NCI-H1930 (cell line): ENCODE measurements around the gene DLG2.
"Not testable (repeated sequence)": the region's sequence is repeated elsewhere in the genome, so short reads cannot be mapped to it uniquely, and the experiment has no call there.

ENCODE experiments used
- DNase-seq, 2 experiments: peaks; one replicate each; lab custom pipeline; 2025; lab: John Stamatoyannopoulos, UW

Gene DLG2

DNA sequence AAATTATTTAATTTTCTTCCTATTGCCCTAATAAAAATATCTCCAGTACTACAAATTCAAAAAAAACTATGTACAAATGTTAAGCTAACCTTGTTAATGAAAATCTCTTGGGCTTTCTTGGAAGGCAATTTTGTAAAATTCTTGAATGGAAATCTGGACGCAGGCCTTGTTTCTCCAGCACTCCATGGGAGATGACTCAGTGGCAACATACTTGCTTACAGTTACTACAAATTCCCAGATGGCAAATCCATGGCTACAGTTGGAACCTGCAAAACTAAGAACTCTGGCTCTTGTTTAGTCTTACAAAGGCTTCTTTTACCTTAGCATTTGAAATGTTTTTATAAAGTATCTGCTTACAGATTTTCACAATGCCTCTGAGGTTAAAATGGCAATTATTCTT is 725.2 kb downstream of the DLG2 start:
- no peak for DNase-seq

DNA sequence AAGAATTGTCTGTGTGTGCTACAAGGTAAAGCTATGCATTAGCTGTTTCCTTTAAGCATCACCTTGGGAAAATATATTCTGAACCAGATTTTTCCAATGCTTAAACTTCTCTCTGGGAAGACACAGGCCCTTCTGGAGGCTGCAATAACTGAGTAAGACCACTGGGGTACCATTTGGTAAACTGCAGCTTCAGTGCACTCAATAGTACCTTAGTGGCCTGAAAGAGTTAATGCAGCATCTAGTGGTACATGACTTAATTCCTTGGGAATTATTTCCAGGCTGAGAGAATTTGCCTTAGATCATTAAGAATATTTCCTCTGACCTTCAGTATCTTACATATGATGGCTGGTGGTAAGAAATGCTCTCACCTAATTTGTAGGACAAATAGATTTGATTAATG is 727.4 kb downstream of the DLG2 start:
- no peak for DNase-seq

DNA sequence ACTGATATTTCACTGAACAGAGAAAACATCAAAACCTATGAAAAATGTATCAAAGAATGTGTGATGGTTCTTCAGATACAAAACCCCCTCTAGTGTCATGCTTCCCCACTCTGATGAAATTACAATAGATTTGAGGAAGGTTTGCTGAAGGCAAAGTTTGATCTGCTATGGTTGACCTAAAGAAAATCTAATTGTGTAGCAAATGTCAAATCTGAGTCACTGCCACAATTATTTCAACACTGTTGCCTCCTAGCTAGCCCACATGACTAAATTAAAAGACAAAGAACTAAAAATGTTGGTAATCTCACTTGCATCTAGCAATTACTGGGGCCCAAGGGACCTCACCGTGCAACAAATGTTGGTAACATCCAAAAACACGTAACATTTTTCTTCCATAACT is 728.0 kb downstream of the DLG2 start:
- no peak for DNase-seq

DNA sequence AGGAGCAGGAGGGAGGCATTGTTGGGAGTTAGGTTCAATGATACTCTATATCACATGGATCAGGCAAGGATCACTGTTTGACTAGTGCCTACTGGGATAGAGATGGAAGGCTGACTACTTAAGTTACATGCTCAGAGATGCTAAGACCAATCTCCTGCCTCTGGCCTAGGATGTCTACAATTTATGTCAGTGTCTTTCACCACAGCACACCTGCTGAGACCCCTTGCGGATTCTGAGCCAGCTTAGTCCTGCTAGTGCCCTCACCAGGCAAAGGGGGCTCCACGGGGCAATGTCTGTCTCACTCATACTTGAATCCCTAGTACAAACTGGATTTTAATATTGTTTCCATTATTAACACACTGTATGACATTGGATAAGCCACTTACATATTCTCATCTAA is 732.5 kb downstream of the DLG2 start:
- DNase-seq, result no peak

DNA sequence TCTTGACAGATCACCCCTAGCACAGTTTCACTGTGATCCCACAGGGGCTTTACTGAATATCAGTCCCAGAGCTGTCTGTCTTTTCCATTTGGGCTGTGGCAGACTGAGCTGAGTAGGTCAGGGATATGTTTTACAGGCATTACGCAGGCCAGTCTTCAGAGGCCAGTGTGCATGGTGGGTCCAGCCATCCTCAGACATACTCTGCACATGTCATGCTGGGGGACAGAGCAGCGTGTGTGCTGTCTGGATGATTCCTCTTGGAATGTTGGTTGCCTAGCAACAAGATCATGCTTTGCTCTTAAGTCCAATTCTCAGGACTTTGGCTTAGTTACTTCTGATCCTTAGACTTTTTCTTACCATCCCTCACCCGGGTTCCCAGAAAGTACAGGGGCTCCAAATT is 736.5 kb downstream of the DLG2 start:
- DNase-seq, result no peak

DNA sequence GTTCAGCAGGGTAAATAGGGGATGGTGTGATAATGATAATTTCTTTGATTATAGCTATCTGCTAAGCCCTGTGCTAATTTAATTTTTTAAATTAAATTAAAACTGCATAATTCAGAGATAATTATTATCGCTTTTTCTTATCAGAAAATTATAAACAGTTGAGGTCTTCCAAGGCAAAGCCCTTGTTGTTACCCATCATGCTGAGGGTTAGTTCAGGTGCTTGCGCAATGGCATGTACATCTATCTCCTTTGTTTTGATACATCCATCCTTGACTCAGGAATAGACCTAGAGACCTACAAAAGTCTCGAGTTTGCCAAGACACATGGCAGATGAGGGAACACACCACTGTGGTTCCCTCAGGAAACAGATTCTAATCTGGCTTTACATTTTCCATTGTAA is 737.6 kb downstream of the DLG2 start:
- no peak for DNase-seq

DNA sequence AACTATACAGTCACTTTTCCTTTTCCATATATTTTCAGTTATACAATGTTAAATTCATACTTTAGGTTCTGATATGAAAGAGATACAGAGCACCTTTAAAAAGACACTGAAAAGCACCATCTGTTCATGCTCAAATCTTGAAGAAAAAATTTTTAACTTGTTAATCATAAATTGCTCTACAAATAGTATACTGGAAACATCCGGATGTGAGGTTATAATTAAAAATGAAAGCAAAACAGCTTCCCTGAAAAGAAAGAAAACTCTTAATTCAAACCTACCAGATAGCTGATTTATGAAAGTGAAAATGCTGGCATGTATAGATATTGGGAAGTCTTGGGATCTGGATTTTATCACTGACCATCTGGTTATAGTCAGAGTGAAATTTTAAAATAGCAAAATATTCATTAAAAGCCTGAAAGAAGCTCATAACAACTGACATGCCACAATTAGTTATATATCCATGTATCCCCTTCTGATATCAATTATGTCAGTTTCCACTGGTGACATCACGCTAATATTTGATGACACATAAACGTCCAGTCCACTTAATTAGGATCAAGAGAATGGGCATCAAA is 740.0 kb downstream of the DLG2 start:
- DNase-seq, result no peak

DNA sequence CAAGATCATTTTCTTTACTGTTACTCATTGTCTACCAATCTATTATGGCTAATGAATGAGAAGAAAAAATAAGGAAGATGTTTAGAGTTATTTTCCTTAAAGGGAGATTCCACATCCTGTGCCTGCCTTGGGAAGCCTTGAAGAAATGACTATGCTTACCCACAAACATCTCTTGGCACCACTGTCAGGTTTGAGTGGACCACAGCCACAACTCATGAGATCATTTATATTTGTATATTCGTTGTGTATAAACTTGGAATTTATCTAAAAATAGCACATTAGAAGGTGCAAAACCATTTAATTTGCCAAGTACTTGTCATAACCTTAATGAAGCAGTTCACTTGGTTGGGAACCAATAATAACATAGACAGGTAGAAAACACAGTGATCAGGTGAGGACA is 740.8 kb downstream of the DLG2 start:
- no peak for DNase-seq

DNA sequence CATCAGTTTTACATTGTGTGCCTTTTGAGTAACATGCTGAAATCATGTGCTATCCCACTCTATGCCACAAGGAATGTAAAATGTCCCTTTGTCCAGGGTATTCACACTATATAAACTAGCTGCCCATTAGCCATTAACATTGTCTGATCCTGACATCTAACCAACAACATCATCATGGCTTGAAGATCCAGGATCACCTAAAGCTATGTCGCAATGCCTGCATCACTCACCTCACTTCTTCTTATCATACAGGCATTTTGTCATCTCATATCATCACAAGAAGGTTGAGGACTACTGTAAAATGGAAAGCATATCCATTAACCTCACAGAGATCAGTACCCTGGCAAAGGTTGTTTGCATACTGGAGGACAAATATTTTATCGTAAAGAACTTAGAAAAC is 742.3 kb downstream of the DLG2 start:
- DNase-seq, result no peak

DNA sequence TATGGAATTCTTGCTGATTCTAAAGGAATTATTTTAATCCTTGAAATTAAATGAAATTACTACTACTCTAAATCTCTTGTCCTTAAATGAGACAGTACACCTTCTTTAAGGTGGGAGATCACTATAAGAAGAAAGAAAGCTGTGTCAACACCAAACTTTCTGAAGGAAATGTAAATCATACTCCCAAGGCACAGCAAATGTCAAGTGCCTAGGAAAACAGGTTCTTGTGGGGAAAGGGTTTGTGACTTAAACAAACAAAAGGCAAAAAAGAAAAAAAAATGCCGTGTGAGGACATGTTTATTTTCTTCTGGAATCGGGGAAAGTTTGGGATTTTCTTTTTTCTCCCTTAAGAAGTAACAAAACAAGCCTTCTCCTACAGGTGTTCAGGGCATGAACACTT is 745.1 kb downstream of the DLG2 start:
- DNase-seq, result no peak

DNA sequence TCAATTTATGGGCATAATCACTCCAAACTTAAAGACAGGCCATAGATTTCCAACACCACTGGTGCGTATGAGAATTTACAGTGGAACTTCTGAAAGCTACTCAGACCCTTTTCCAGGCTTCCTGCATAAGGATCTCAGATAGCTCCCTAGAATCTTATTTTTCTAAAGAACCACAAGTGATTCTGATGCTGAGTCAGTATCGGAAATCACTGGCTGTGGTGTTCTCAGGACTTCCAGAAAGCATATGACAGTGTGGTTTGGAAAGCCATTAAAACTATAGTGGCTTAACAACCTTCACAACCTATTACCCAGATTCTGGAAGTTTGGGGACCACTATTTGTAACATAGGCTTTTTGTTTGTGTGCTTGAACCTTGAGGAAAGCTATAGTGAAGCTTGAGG is 756.0 kb downstream of the DLG2 start:
- DNase-seq, result no peak

DNA sequence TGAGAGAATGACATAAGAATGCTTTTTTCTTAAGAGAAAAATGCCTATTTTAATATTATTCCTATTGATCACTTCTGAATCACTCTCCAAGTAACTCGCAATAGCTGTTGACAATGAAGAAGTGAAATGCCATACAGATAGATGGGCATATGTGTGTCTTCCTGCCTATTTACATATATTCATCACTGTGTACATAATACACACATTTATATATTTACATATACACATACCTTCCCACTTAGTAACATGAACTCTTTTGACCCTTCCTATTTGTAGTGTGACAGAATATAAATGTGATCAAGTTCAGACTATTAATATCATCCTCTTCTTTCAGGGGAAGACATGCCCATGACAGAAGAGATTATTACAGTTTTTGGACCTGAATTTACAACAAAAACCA is 756.7 kb downstream of the DLG2 start:
- no peak for DNase-seq

DNA sequence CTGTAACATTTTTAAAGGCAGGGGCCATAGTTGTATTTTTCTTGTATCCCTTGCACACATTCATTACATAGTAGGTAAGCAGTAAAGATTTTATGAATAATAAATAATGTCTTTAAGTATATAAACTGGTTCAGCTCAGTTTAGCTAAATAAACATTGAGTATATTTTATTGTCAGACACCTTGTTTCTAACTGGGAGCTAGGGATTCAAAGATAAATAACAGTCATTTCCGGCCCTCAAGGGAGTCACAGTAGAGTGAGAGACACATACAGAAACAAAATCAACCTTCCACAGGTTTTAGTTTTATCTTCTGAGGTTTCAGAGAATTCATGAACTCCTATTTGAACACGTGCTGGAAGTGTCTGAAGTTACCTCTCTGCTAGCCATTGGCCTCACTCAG is 760.2 kb downstream of the DLG2 start:
- no peak for DNase-seq

DNA sequence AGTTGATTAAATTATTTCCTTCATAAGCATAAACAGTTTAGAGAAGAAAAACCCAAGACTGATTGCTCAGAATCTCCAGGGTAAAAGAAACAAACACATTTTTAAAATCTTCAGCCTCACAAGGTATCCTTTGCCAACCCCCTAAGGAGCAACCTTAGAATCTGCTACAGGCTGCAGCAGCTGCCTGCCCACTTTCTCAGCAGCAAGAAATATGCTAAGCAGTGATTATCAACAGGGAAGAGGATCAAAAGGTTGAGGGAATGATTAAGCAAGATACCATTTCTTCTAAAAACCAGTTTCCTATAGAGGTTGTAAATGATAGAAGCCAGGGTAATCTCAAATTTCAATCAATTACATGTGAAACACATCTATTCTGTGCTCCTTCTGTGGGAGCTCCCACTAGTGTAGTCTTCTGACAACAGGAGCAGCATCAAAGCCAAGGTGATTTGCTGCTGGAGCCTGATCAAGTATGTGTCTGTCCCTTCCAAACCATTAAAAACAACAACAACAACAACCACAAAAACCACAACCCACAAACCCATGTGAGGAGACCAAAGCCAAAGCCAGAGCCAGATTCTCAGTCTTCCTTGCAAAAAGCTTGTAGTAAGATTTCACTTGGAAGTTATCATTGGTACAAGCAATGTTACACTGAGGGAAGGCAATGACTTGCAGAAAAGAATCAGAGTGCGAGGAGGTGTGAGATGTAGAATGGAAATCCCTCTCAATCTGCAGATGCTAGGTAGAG is 761.2 kb downstream of the DLG2 start:
- DNase-seq, result no peak

DNA sequence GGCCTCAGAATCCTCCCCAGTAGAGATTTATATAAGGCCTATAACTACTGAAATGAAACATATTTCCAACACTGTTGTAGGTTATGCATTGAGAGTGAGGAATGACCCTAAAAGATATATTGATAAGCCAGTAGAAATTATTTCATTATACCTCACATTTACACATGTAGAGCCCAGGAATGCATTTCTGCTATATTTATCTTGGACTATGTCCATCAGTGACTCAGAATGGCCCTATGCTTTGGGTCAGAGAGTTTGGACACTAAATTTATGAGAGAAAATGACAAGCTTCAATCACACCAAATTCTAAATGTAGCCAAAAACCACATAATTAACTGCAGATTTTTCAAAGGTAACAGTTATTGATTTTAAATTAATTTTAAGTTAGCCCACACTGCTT is 761.9 kb downstream of the DLG2 start:
- no peak for DNase-seq

DNA sequence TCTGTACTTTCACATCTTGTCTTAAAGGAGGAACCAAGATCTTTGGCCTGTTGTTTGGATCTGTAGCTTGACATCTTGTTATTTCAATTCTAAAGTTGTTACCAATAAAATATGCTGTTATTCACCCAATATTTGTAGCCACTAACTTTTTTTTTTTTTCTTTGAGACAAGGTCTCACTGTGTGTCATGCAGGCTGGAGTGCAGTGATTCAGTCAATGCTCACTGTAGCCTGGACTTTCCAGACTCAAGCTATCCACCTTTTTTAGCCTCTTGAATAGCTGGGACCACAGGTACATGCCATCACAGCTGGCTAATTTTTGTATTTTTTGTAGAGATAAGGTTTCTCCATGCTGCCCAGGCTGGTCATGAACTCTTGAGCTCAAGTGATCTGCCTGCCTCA is 769.4 kb downstream of the DLG2 start:
- no peak for DNase-seq

DNA sequence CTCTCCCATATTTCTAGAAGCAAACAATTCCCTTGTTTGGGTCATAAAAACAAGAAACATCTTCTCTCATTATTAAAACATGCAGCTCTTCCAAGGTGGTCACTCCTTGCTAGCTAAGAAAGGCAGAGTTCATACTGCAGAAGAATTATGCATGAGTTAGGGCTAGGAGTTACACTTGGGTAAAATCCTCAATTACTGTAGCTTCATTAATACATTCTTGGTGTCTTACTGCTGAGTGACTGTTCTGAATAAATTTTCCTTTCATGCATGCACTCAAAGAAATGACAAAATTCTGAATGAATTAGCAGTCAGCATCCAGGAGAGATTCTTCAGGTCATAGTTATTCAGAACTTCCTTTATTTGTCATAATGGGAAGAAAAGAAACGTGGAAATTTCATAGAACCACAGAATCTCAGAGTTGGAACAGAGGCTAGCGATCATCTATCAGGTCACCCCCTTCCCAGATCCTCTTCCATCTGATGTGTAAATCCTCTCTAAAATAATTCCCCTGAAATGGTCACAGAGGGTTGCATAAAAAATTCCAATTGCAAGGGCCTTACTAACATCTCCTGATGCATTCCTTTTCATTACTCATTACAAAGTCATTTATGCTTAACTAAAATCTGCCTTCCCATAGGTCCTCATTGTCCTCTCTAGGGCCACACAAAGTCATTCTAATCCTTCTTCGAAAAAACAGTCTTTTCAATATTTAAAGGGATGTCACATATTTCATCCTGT is 771.5 kb downstream of the DLG2 start:
- no peak for DNase-seq

DNA sequence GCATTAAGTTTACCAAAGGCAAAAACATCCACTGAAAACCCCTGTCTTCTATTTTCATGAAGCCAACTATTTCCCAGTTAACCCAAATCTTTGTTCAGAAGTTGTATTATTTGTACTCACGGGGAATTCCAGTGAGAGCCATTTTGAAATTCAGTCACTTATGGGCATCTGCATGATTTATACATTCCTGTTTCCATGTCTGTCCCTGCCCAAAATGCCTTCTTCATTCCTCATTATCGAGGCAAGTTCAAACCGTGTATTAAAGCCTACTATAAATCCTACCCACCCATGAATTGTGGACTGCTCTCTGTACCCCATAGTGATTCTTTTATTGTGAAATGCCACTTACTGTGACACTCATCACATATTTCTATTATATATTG is 772.7 kb downstream of the DLG2 start:
- no peak for DNase-seq

DNA sequence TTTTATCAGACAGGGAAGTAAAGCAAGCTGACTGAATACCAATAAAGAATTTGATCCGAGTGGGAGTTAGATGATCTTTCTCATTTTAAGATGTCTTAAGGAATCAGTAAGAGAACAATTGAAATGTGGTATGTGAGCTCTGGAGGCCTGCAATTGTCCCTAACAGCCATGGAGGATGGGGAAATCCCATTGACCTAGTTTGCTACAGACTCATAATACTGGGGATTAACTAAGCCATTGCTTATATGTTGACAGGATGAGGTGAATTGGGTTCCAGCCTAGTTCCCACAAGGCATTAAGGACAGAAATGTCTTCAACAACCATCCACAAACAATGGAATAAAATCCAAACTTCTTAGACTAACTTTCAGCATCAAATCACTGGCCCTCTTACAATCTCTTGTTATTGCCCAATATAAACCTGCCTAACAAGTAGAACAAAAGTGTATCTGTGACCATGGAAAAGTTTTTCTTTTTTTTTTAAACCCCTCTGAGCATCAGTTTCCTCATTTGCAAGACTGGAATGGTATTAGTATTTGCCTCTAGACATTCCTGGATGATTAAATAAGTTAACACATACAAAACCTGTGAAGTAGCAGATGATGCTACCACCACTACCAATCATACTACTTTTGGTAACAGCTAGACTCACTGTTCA is 773.2 kb downstream of the DLG2 start:
- no peak for DNase-seq

DNA sequence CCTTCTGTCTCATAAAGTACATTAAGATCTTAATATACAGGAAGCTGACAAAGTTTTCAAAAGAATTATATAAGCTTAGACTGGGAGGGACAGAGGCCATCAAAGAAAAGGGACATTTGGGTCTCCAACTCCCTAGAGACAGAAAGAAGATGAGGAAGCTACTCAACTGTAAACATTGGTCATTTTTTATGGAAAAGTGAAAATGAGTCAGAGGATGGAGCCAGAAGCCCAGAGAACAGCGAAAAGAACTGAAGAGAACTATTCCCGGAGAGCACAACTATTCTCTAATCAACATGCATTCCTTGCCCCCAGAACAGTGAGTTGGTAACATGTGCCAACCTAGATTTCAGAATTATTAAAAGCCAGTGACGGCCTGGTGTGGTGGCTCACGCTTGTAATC is 779.3 kb downstream of the DLG2 start:
- DNase-seq, result no peak

DNA sequence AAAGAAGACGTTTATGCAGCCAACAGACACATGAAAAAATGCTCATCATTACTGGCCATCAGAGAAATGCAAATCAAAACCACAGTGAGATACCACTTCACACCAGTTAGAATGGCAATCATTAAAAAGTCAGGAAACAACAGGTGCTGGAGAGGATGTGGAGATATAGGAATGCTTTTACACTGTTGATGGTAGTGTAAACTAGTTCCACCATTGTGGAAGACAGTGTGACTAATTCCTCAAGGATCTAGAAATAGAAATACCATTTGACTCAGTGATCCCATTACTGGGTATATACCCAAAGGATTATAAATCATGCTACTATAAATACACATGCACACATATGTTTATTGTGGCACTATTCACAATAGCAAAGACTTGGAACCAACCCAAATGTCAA is 786.9 kb downstream of the DLG2 start:
- not testable (repeated sequence) for DNase-seq

DNA sequence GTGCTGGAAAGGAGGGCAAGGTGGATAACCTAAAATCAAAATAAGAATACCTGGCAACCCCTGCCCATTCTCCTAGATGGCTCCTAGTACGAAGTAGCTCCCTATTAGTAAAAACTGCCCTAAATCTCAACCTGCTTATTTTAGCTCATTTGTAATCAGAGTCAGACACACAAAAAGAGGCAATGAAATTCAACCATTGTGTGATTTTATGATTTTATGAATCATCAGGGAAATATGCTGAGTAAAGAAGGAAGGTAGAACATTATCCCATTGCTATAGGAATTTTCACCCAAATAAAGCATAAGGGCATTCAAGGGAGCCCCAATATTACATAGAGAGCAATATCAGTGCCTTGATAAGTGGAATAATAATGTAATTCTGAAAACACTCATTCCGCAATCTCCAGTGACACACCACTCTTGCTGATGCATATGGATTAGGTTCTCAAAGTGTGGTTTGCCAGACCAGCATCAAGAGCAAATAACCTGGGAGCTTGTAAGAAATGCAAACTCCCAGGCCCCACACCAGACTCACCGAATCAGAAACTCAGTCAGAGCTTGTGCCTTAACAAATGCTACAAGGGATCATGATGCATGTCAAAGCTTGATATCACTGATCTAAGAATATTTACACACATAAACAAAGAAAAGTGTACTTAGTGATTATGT is 789.6 kb downstream of the DLG2 start:
- DNase-seq, result no peak

DNA sequence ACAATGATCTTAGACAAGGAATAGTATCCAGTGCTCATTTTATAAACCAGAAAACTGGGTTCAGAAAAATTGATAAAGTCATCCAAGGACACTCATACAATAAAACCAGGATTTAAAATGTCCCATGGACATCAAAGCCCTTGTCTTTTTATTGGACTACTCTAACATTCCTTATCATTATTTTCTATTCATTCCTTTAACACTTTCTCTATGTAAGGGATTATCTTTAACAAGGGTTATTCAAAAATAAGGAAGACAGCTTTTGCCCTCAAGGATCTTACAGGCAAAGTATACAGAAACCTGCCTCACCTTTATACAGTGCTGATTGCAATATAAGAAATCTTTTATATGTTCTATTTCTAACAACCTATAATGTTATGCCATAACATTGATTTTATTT is 790.8 kb downstream of the DLG2 start:
- DNase-seq, result no peak
